Keratinocyte (primary cell): ENCODE measurements around the gene MPP2.

Experiments
- EZH2 ChIP-seq: IDR thresholded peaks from one replicate; pipeline ENCODE4 v1.6.1; 2012; ENCODE audit warnings: inconsistent platforms, mild to moderate bottlenecking, low read length, moderate library complexity
- TF ChIP-seq, protein P1 (sequence below), 3 experiments: IDR thresholded peaks in 1 of 3; conservative IDR thresholded peaks in 1 of 3; optimal IDR thresholded peaks in 1 of 3; 2 replicates in 2 of 3; 3 replicates in 1 of 3; pipeline versions ENCODE3 to v1.5.1; 2011; ENCODE audit warnings: low read length in 3 of 3, mild to moderate bottlenecking in 3 of 3, moderate library complexity in 2 of 3, control low read depth in 1 of 3, inconsistent platforms in 1 of 3; ENCODE audit not compliant: insufficient read depth in 2 of 3; ENCODE audit errors: extremely low read depth in 1 of 3

DNA sequence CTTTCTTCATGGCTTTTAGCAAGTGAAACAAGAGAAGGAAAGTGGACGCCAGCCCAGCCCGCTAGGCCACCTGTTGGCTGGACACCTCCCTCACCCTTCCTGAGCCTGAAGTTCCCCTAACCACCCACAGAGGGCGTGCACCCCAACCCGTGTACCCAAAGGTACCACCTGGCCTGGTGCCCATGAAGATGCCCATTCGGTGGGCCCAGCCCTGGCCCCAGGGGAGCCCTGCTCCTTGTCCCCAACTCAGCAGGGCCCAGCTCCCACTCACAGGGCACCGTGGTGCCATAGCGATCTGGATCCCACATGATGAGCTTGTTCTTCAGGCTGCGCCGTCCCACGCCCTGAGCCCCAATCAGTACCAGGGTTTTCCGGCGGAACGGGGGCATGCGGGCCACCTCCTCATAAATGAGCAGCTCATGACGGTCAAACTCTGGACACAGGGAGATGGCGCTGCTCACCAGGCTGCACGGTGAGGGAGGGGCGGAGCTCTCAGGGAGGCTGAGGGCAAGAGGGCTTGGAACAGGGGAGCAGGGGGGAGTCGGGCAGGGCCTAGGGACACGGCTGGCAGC lies 26.8 kb downstream of the MPP2 start:
- TF ChIP-seq, protein P1, sequence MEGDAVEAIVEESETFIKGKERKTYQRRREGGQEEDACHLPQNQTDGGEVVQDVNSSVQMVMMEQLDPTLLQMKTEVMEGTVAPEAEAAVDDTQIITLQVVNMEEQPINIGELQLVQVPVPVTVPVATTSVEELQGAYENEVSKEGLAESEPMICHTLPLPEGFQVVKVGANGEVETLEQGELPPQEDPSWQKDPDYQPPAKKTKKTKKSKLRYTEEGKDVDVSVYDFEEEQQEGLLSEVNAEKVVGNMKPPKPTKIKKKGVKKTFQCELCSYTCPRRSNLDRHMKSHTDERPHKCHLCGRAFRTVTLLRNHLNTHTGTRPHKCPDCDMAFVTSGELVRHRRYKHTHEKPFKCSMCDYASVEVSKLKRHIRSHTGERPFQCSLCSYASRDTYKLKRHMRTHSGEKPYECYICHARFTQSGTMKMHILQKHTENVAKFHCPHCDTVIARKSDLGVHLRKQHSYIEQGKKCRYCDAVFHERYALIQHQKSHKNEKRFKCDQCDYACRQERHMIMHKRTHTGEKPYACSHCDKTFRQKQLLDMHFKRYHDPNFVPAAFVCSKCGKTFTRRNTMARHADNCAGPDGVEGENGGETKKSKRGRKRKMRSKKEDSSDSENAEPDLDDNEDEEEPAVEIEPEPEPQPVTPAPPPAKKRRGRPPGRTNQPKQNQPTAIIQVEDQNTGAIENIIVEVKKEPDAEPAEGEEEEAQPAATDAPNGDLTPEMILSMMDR (optimal IDR thresholded peaks at IDR 0.05 in 1 of 3, IDR thresholded peaks at IDR 0.05 in 1 of 3, conservative IDR thresholded peaks at IDR 0.05 in 1 of 3; ENCODE audit: extremely low read depth in 1 of 3, insufficient read depth in 2 of 3, low read length in 3 of 3) = peak; percentile 83 to 91 (median 86)
- no peak for TF ChIP-seq EZH2
